WTC11 (cell line): ENCODE results near the gene APBB3. TPM values are rescaled to one million over a fixed set of nuclear protein-coding genes. Genes with fewer than 3 reads are reported as not detected.

ENCODE experiments used
- ATAC-seq: fragments of 200-7000 bp; cut with Tn5 transposase; 2 replicates; pipeline ENCODE4 v1.10.0; 2021; ENCODE audit warnings: mild to moderate bottlenecking, moderate library complexity
- CTCF ChIA-PET: fragments of 300-600 bp; sonication (Branson Sonifier 250); formaldehyde crosslinking; loops from one replicate; lab custom pipeline; 2021; ENCODE audit warnings: antibody characterized with exemption; lab: Charles Lee
- POLR2A ChIA-PET: fragments of 350-600 bp; sonication (Branson Sonifier 250); formaldehyde crosslinking; loops from one replicate; lab custom pipeline; 2021; ENCODE audit warnings: antibody characterized with exemption; lab: Charles Lee
- DNase-seq: peaks from one replicate; pipeline ENCODE4 v3.0.0; 2021; ENCODE audit warnings: low spot score
- H3K27ac Mint-ChIP-seq: 2 replicates; pipeline ENCODE4 v1.8.0; 2021; ENCODE audit warnings: mixed read lengths
- H3K27me3 Mint-ChIP-seq: 2 replicates; pipeline ENCODE4 v1.8.0; 2021; ENCODE audit warnings: low read depth, mild to moderate bottlenecking, moderate library complexity, mixed read lengths
- H3K36me3 Mint-ChIP-seq: 2 replicates; pipeline ENCODE4 v1.8.0; 2021; ENCODE audit warnings: mixed read lengths
- H3K4me1 Mint-ChIP-seq: 2 replicates; pipeline ENCODE4 v1.8.0; 2022; ENCODE audit warnings: mixed read lengths
- H3K4me3 Mint-ChIP-seq: 2 replicates; pipeline ENCODE4 v1.8.0; 2021; ENCODE audit warnings: mild to moderate bottlenecking, moderate library complexity, mixed read lengths
- H3K9me3 Mint-ChIP-seq: 2 replicates; pipeline ENCODE4 v1.8.0; 2021; ENCODE audit warnings: mixed read lengths
- AFF4 ChIP-seq: sonication (generic); formaldehyde crosslinking; IDR thresholded peaks from 2 replicates; pipeline ENCODE4 v1.8.1; 2023; ENCODE audit warnings: mild to moderate bottlenecking, missing genetic modification reagents, borderline replicate concordance
- ATF3 ChIP-seq: sonication (generic); formaldehyde crosslinking; conservative IDR thresholded peaks from 2 replicates; pipeline ENCODE4 v1.8.1; 2022; ENCODE audit warnings: mild to moderate bottlenecking, missing genetic modification reagents
- CDX4 ChIP-seq: fragments of 250-450 bp; sonication (Bioruptor Pico); IDR thresholded peaks from 2 replicates; pipeline ENCODE4 v1.9.0; 2021; ENCODE audit warnings: moderate library complexity, mild to moderate bottlenecking, inconsistent platforms, borderline replicate concordance
- E2F4 ChIP-seq: sonication (generic); formaldehyde crosslinking; IDR thresholded peaks from 2 replicates; pipeline ENCODE4 v1.8.1; 2022; ENCODE audit warnings: low read depth, mild to moderate bottlenecking, moderate library complexity, missing genetic modification reagents, borderline replicate concordance
- ERG ChIP-seq: fragments of 250-450 bp; sonication (Bioruptor Pico); IDR thresholded peaks from 2 replicates; pipeline ENCODE4 v1.8.0; 2021; ENCODE audit warnings: mild to moderate bottlenecking
- FOXP1 ChIP-seq: sonication (generic); formaldehyde crosslinking; IDR thresholded peaks from 2 replicates; pipeline ENCODE4 v1.8.0; 2022; ENCODE audit warnings: missing genetic modification reagents, mild to moderate bottlenecking, moderate library complexity, borderline replicate concordance
- HMGA2 ChIP-seq: fragments of 250-450 bp; sonication (Bioruptor Pico); IDR thresholded peaks from 2 replicates; pipeline ENCODE4 v1.4.0; 2021; ENCODE audit warnings: mild to moderate bottlenecking, moderate library complexity
- HMGXB4 ChIP-seq: sonication (generic); formaldehyde crosslinking; IDR thresholded peaks from 2 replicates; pipeline ENCODE4 v1.8.1; 2023; ENCODE audit warnings: mild to moderate bottlenecking, moderate library complexity, missing genetic modification reagents
- IRF1 ChIP-seq: sonication (generic); formaldehyde crosslinking; IDR thresholded peaks from 2 replicates; pipeline ENCODE4 v1.8.0; 2023; ENCODE audit warnings: missing genetic modification reagents
- IRF2 ChIP-seq: sonication (generic); formaldehyde crosslinking; IDR thresholded peaks from 2 replicates; pipeline ENCODE4 v1.8.0; 2022; ENCODE audit warnings: low read depth, missing genetic modification reagents, borderline replicate concordance
- JAZF1 ChIP-seq: fragments of 250-450 bp; sonication (Bioruptor Pico); IDR thresholded peaks from 2 replicates; pipeline ENCODE4 v1.9.0; 2021; ENCODE audit warnings: moderate library complexity, mild to moderate bottlenecking, inconsistent platforms
- MAX ChIP-seq: sonication (generic); formaldehyde crosslinking; IDR thresholded peaks from 2 replicates; pipeline ENCODE4 v1.8.0; 2022; ENCODE audit warnings: mild to moderate bottlenecking, missing genetic modification reagents
- MXD4 ChIP-seq: fragments of 250-450 bp; sonication (Bioruptor Pico); IDR thresholded peaks from 2 replicates; pipeline ENCODE4 v1.8.0; 2021; ENCODE audit warnings: mild to moderate bottlenecking, moderate library complexity, borderline replicate concordance
- NFYB ChIP-seq: sonication (generic); formaldehyde crosslinking; conservative IDR thresholded peaks from 2 replicates; pipeline ENCODE4 v1.8.0; 2022; ENCODE audit warnings: low read depth, missing genetic modification reagents
- NR3C1 ChIP-seq: sonication (generic); formaldehyde crosslinking; conservative IDR thresholded peaks from 2 replicates; pipeline ENCODE4 v1.8.1; 2023; ENCODE audit warnings: low read depth, mild to moderate bottlenecking, missing genetic modification reagents
- PRRX2 ChIP-seq: fragments of 250-450 bp; sonication (Bioruptor Pico); IDR thresholded peaks from 2 replicates; pipeline ENCODE4 v1.8.0; 2021; ENCODE audit warnings: mild to moderate bottlenecking
- TEAD1 ChIP-seq: sonication (generic); formaldehyde crosslinking; IDR thresholded peaks from 2 replicates; pipeline ENCODE4 v1.8.0; 2022; ENCODE audit warnings: mild to moderate bottlenecking, missing genetic modification reagents
- USF2 ChIP-seq: sonication (generic); formaldehyde crosslinking; IDR thresholded peaks from 2 replicates; pipeline ENCODE4 v1.8.1; 2023; ENCODE audit warnings: mild to moderate bottlenecking, missing genetic modification reagents, moderate library complexity
- ZNF423 ChIP-seq: fragments of 250-450 bp; sonication (Bioruptor Pico); IDR thresholded peaks from 2 replicates; pipeline ENCODE4 v2.1.2; 2022; ENCODE audit warnings: mild to moderate bottlenecking, moderate library complexity
- ZNF512 ChIP-seq: sonication (generic); formaldehyde crosslinking; IDR thresholded peaks from 2 replicates; pipeline ENCODE4 v1.8.1; 2022; ENCODE audit warnings: missing genetic modification reagents, borderline replicate concordance
- total RNA-seq: library from RNA; stranded (reverse); gene quantifications from 3 replicates; pipeline ENCODE4 v1.2.3, GENCODE V29; 2021

Gene APBB3
- total RNA-seq, 1 experiment from 2014 or later, result 25.9 TPM

GRCh38 chr5:140542972-140543371 is 21.4 kb downstream of the APBB3 start (continued):
- TF ChIP-seq HMGXB4 (CRISPR knock-in tag) (no peak), USF2 (CRISPR knock-in tag) (no peak), PRRX2 (CRISPR knock-in tag) (no peak)

GRCh38 chr5:140540227-140540626 is 24.2 kb downstream of the APBB3 start:
- ATAC-seq (no peak), DNase-seq (no peak)
- no peaks in the 10 kb centered on the region for H3K4me1 Mint-ChIP-seq
- no peaks in the 10 kb centered on the region for H3K27me3 Mint-ChIP-seq
- H3K27ac Mint-ChIP-seq, result no peak overlapping the region
- no peak overlapping the region for H3K4me3 Mint-ChIP-seq
- H3K36me3 Mint-ChIP-seq, result peaks cover 64% of the 10 kb centered on the region
- TF ChIP-seq TEAD1 (no peak), MXD4 (CRISPR knock-in tag) (no peak), IRF2 (CRISPR knock-in tag) (no peak), NFYB (CRISPR knock-in tag) (no peak), ZNF512 (CRISPR knock-in tag) (no peak), AFF4 (CRISPR knock-in tag) (no peak), NR3C1 (CRISPR knock-in tag) (no peak), ERG (no peak), CDX4 (no peak), HMGA2 (no peak), JAZF1 (CRISPR knock-in tag) (no peak), ATF3 (CRISPR knock-in tag) (no peak), MAX (no peak), IRF1 (CRISPR knock-in tag) (no peak), FOXP1 (CRISPR knock-in tag) (no peak), ZNF423 (CRISPR knock-in tag) (no peak), E2F4 (CRISPR knock-in tag) (no peak), HMGXB4 (CRISPR knock-in tag) (no peak)
- no peaks in the 10 kb centered on the region for H3K9me3 Mint-ChIP-seq
- ChIA-PET CTCF (no interaction called here), POLR2A (no interaction called here)
